Measurements from ENCODE around the gene TJP3.
"Not testable (repeated sequence)": the region's sequence is repeated elsewhere in the genome, so short reads cannot be mapped to it uniquely, and the experiment has no call there.

The TJP3 gene

DNA sequence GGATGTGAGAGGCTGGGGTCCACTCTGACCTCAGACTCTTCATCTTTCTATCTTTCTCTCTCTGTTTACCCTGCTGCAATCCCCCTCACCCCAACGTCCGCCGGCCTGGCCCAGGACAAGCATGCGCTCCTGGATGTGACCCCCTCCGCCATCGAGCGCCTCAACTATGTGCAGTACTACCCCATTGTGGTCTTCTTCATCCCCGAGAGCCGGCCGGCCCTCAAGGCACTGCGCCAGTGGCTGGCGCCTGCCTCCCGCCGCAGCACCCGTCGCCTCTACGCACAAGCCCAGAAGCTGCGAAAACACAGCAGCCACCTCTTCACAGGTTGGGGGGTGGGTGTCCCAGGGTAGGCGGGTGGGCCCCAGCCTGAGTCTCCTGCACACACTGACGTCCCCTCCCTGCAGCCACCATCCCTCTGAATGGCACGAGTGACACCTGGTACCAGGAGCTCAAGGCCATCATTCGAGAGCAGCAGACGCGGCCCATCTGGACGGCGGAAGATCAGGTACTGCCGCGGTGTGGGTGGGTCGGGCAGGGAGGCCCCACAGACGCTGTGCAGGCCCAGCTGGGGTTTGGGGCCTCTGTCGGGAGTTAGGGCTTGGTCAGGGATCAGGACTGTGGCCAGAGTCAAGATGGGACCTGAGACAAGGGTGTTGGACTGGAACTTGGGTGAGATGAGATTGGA, 38.3 kb downstream of the TJP3 start:
- DNase-seq, result no peak

DNA sequence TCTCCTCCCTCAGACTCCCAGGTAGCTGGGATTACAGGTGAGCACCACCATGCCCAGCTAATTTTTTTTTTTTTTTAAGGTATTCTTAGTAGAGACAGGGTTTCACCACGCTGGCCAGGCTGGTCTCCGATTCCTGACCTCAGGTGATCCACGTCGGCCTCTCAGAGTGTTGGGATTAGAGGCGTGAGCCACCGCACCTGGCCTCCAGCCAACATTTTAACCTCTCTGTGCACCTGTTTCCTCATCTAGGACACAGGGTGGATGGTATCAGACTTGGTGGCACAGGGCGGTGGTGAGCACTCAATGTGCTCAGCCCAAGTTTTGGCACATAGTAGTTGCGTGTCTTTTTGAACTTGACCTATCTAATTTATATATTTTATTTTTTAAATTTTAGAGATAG, 40.8 kb downstream of the TJP3 start:
- DNase-seq, result no peak

GRCh38 chr19:3750211-3750610, 42.0 kb downstream of the TJP3 start:
- DNase-seq, result no peak

GRCh38 chr19:3751236-3751635, 43.1 kb downstream of the TJP3 start:
- DNase-seq, result no peak

- no peak for DNase-seq
Measured at GRCh38 chr19:3752492-3752891, 44.3 kb downstream of the TJP3 start.

DNA sequence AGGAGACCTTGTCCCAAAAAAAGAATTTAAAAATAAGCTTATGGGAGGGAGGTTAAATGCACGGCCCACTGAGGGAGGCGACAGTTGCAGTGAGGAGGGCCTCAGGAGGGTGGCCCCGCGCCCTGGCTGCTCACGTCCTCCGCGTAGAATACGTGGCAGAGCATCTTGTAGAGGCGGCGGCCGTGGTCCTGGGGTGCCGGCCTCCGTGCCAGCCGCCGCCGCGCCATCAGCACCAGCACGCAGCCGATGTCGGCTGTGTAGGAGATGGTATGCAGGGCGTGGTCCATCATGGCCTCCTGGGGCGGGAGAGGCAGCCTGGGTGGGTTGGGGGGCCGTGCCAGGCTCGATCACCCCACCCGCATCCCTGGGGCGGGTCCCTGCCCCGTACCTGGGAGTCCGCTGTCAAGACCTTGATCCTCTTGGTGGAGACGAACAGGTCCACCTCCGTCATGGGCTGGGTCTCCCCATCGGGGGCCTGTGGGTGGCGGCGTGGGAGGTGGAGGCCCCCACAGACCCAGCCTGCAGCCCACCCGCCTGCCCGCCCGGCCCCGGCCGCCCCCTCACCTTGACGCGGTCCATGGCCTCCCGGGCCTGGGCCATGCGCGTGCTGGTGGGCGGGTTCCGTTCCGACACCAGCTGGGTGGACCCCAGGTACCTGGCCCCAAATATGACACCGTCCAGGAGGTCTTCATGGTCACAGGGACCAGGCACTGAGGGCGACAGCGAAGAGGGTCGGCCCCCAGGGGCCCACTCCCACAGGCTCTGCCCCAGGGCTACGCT, 45.6 kb downstream of the TJP3 start:
- no peak for DNase-seq

DNA sequence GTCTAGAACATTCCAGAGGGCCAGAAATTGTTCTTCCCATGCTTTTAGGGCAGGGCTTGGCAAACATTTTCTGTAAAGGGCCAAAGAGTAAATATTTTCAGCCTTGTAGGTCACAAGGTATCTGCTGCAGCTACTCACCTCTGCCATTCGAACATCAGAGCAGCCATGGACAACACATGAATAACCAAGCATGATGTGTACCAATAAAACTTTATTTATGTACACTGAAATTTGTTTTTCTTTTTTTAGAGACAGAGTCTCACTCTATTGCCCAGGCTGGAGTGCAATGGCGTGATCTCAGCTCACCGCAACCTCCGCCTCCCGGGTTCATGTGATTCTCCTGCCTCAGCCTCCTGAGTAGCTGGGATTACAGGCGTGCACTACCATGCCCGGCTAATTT, 49.5 kb downstream of the TJP3 start:
- DNase-seq, result not testable (repeated sequence)

DNA sequence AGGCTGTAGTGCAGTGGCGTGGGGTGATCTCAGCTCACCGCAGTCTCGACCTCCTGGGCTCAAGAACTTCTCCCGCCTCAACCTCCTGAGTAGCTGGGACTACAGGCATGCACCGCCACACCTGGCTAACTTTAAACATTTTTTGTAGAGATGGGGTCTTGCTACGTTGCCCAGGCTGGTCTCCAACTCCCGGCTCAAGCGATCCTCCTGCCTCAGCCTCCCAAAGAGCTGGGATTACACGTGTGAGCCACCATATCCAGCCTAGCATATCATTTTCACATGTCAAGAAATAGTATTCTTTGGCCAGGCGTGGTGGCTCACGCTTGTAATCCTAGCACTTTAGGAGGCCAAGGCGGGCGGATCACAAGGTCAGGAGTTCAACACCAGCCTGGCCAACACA, 50.1 kb downstream of the TJP3 start:
- DNase-seq, result not testable (repeated sequence)

DNA sequence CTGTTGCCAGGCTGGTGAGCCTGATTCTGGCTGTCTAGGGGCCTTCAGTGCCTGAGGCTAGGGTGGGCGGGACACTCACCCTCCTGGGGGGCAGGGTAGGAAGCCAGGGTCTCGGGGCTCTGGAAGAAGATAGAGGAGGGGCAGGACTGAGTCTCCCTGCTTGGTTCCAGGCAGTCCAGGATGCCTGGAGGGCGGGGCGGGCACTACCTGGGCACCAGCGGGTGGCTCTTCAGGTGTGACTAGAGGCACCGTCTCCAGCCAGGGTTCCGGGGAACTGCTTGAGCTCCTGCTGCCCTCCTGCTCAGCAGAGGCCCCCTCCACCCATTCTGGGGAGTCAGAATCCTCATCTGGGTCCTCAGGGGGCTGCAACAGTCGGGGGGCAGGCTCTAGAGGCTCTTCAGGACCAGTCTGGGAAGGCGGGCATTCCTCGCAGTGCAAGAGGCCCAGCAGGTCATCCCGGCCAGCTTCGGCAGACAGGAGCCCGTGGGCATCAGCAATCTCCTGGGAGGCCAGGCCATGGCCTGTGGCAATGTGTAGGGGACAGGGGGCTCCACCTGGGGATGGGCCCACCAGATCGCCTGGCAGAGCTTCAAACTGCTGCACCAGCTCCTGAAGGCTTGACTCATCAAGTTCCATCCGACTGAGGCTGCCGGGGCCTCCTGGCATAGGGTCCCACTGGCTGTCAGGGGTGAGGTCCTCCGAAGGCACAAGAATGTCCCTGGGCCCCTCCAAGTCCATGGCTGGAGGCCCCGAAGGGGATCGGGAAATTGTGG, 51.5 kb downstream of the TJP3 start:
- DNase-seq, result no peak

DNA sequence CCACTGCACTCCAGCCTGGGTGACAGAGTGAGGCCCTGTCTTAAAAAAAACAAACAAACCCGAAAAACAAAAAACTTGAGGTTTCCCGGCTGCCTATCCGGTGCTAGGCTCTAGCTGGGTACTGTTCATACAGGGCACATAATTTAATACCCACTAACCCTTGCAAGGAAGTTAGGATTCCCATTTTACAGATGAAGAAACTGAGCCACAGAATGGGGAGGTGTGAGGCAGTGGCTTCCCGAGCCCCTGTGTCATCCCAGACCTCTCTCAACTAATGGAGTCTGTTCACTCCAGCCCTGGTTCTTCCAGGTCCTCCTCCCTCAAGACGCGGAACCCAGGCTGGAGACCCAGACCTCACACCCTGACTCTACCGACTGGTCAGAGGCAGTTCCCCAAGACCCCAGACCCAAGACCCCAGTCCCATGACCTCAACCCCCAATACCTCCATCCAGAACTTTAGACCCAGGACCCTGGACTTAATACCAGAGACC, 52.7 kb downstream of the TJP3 start:
- no peak for DNase-seq

DNA sequence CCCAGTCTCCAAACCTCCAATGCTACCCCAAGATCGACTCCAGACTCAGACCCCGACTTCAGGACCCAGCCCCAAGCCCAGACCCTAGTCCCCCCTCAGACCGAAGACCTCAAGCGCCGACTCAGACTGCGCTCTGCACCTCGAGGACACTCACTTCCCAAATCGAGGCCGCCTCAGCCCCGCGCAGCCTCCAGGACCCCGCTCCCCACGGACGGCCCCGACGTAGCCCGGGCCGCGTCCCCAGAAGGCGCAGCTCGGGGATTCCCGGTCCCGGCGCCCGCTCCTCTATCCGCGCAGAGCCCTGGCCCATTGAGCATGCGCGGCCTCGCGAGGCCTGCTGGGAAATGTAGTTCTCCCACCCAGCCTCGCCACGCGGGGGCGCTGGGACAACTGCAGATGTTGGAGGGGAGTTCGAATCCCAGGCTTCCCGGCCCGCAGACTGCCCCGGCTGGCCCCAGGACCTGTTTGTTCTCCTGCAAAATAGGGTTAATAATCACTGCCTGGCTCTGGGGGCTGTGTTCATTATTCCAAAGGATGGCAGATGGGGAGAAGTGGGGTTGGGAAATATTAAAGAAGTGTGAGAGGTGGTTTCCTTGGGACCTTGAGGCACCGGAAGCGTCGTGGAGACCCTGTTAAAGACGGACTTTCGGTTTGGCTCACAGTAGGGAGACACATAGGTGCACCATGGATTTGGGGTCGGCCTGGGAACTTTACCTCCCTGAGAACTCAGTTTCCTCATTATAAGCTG, 53.4 kb downstream of the TJP3 start, which contains the start of gene APBA3:
APBA3 (minus strand) TSS at position 311 of the 748 bp plus-strand sequence. CDS start 1,428 bp downstream, outside the sequence.
- DNase-seq, result peak; percentile 88

GRCh38 chr19:3762130-3762473, 53.9 kb downstream of the TJP3 start:
- DNase-seq, result no peak

DNA sequence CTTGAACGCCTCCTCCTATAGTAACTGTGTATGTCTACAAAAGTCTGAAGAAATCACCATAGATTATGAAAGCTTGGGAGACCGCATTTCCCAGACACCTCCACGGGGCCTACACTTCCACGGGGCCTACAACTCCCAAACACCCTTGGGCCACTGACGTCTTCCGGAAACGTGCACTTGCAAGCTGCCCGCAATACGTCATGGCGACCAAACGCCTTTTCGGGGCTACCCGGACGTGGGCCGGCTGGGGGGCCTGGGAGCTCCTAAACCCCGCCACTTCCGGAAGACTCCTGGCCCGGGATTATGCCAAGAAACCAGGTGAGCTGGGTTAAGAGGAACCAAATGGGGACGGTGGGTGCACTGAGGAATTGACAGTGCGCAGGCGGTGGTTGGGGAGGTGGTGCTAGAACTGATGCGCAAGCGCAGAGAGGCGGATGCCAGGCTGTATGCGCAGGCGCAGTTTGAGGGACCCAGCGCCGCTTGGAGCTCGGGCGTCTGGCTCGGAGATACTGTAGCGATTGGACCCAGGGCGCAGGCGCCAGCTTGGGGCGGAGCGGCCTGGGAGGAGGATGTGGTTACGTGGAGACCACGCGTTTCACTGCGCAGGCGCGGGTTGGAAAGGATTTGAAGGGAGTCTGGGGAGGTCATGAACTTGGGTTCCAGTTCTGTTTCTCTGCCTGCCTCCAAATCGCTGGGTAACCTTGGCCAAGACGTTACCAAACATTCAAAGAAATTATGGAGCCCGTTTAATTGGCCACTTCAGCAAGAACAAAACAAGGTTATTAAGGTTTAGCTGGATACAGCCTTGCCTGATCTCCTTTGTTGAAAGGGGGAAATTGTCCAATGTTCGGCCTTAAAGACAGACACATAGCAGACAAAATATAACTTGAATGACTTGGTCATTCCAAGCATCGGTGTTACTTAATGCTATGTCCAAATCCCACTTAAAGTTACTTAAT, 54.6 kb downstream of the TJP3 start, which contains the start of gene MRPL54:
MRPL54 (plus strand) TSS at position 182 of the 959 bp plus-strand sequence; CDS start at position 201, 19 bp downstream.
- peak; percentile 99 for DNase-seq

DNA sequence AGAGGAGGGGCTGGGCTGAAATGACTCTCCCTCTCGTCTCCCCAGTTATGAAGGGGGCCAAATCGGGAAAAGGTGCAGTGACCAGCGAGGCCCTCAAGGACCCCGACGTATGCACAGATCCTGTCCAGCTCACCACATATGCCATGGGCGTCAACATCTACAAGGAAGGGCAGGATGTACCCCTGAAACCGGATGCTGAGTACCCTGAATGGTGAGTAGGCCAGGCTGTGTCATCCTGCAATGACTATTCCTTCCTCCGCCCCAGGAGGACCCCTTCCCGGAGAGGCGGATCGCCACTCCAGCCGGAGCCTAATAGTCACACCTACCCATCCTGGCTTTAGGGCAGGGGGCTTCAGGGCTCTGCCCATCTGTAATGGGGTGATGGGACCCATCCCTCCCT, 56.9 kb downstream of the TJP3 start:
- DNase-seq, result no peak

GRCh38 chr19:3765757-3766156, 57.6 kb downstream of the TJP3 start:
- not testable (repeated sequence) for DNase-seq

GRCh38 chr19:3766520-3766919, 58.3 kb downstream of the TJP3 start:
- no peak for DNase-seq

DNA sequence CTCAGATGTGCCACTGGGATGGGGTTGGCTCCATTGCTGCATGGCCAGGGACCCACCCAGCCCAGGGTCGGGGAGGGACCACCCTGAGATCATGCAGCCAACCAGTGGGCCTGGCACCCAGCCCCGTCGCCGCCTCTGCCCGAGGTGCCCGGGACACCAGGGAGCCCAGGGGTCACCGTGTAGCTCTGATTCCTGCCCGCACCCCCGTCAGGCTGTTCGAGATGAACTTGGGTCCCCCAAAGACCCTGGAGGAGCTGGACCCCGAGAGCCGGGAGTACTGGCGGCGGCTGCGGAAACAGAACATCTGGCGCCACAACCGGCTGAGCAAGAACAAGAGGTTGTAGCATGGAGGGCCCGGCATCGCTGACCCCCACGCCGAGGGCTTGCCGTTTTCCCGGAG, 58.9 kb downstream of the TJP3 start:
- no peak for DNase-seq

DNA sequence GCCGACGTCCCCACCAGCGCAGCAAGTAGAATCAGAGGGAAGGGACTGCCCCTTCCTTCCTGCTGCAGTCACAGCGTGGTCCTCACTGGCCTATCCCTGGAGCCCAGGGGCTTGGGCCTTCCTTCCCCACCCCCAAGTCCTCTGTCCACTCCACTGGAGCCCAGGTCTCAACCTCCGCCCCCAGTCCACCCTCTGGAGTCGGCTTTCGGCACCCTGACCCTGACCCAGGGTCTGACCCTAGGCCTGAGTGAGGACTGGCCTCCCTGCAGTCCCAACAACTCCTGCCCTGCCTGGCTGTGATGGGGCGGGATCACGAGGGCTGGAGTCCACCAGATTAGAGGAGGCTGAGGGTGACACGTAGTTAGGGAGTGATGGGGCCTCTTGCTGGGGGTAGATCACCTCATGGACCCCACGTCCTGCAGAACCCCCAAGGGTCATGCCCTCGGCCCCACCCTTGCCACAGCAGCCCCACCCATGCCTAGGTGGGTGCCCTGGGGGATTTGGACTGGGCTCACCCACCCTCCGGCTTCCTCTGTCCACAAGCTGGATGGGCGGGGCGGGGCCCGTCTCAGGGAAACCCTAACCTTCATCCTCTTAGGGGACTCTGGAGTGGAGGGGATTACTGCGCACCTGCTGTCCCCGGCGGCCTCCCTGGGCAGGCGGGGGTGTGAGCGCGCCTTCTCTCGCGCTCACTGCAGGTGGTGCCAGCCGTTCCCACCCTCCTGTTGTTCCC, 60.0 kb downstream of the TJP3 start:
- no peak for DNase-seq

GRCh38 chr19:3768748-3769099, 60.5 kb downstream of the TJP3 start:
- no peak for DNase-seq

GRCh38 chr19:3769494-3769893, 61.3 kb downstream of the TJP3 start:
- DNase-seq, result no peak
